ENCODE measurements around the gene KCTD20. TPM values are rescaled to one million over a fixed set of nuclear protein-coding genes. Genes with fewer than 3 reads are reported as not detected.

Gene KCTD20
- total RNA-seq, 1 experiment from 2014 or later: 32.4 TPM

DNA sequence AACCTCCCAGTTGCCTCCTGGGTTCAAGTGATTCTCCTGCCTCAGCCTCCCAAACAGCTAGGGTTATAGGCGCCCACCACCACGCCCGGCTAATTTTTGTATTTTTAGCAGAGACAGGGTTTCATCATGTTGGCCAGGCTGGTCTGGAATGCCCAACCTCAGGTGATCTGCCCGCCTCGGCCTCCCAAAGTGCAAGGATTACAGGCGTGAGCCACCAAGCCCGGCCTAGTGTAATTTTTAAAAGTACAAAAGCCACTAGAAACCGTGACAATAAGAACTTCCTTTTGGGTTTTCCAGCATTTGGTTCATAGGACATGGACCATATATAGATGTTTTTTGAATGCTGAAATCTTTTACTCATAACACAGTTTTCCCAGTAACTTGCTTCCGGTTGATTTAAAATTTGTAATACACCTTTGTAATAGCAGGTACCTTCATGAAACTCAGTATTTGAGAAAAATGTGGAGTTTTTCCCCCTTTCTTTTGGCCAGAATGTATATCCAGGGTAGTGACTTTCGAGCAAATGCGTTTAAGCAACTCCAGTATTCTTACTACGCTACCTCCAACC, 613 bp upstream of the KCTD20 start:
- Histone ChIP-seq H3K9me3 (no peaks in the 10 kb centered on the region), H3K4me3 (ENCODE audit: low read depth, low read length) (peak overlapping the region; percentile 82), H3K27me3 (replicated peaks; ENCODE audit: control insufficient read depth, insufficient read depth, low read length) (no peaks in the 10 kb centered on the region), H3K4me1 (peaks cover 32% of the 10 kb centered on the region), H3K36me3 (ENCODE audit: control insufficient read depth, insufficient read depth, low read length) (no peaks in the 10 kb centered on the region)
- Mint-ChIP-seq H3K27me3 (ENCODE audit: insufficient read depth, unreplicated experiment) (no peaks in the 10 kb centered on the region), H3K27ac (ENCODE audit: unreplicated experiment) (peak overlapping the region; percentile 90), H3K4me3 (ENCODE audit: unreplicated experiment) (peak overlapping the region; percentile 86), H3K36me3 (ENCODE audit: insufficient read depth, unreplicated experiment) (no peaks in the 10 kb centered on the region), H3K4me1 (ENCODE audit: low read depth, unreplicated experiment) (peaks cover 8% of the 10 kb centered on the region), H3K9me3 (ENCODE audit: unreplicated experiment) (no peaks in the 10 kb centered on the region)
- DNase-seq: no peak
- intact Hi-C loops (cut with micrococcal nuclease; ENCODE audit: unreplicated experiment): loop anchor here (1.0 to 5.0 kb wide), 2 partner anchors 19 to 150 kb away; partner anchors contain the start of gene SRSF3
- TSS peak; percentile 94 for BruUV-seq (replicated peaks)
- ChIA-PET CTCF (no interaction called here), POLR2A (interaction anchor here (0.6 to 1.3 kb wide), 3 partner anchors 12 to 54 kb away, joined by 3 to 16 read pairs (median 5); no protein-coding TSS in a partner anchor)
- TF ChIP-seq, protein P1, sequence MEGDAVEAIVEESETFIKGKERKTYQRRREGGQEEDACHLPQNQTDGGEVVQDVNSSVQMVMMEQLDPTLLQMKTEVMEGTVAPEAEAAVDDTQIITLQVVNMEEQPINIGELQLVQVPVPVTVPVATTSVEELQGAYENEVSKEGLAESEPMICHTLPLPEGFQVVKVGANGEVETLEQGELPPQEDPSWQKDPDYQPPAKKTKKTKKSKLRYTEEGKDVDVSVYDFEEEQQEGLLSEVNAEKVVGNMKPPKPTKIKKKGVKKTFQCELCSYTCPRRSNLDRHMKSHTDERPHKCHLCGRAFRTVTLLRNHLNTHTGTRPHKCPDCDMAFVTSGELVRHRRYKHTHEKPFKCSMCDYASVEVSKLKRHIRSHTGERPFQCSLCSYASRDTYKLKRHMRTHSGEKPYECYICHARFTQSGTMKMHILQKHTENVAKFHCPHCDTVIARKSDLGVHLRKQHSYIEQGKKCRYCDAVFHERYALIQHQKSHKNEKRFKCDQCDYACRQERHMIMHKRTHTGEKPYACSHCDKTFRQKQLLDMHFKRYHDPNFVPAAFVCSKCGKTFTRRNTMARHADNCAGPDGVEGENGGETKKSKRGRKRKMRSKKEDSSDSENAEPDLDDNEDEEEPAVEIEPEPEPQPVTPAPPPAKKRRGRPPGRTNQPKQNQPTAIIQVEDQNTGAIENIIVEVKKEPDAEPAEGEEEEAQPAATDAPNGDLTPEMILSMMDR (IDR thresholded peaks at IDR 0.05; ENCODE audit: insufficient read depth in 1 of 2, low read depth in 1 of 2, low read length in 1 of 2, severe bottlenecking in 1 of 2, unreplicated experiment in 1 of 2): no peak

DNA sequence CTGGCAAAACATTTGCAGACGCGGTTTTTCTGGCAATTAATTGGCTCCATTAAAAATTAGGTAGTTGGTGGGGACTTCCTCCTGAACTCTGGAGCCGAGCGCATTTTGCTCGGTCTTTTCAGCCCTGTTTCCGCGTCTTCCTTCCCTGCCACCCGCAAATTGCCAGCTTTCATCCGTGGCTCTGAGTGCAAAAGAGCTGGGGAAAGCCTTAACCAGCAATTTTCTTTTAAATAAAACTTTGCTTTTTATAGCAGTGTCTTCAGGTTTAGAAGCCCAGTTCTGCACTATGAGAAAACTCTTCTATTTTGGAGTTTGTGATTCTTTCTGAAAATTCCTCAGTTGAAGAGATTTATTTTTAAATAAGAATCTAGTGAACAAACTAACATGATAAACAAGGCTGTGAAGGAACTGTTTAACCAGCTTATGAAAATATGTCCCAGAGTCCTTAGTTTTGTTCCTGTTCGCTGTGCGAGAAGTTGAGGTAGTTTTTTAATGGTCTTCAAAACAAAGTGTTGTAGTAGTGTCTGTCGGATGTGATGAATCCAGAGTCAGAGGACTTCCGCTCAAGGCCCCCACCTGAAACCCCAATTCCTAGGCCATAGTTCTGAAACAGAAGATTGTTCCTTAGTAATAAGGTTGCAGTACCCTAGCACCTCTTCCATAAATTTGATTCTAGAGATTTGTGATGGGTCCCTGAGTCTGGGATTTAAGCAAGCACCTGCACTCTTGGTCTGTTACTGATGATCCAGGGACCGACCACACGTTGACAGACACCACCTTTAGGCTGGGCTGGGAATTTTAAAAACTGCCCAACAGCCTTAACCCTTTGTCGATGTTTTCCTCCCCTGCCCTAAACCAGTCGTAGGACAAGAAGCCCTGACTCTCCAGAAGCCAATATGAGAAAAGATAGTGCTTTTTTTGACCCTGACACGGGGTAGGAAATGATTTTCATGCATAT, 950 bp downstream of the KCTD20 start:
- BruUV-seq (replicated peaks): TSS peak; percentile 44
- H3K4me1 Mint-ChIP-seq (ENCODE audit: low read depth, unreplicated experiment): peaks cover 8% of the 10 kb centered on the region
- H3K4me3 ChIP-seq (ENCODE audit: low read depth, low read length): peak overlapping the region; percentile 82
- 0 out of 2 replicates have a peak, but pooled peaks cover 1% of the 10 kb centered on the region for H3K36me3 ChIP-seq (ENCODE audit: control insufficient read depth, insufficient read depth, low read length)
- ChIA-PET POLR2A (interaction anchor here (1.0 kb wide), 2 partner anchors 9 to 20 kb away, joined by 4 to 8 read pairs; no protein-coding TSS in a partner anchor), CTCF (interaction anchor here (1.1 to 1.6 kb wide), 2 partner anchors 20 to 22 kb away, joined by 4 to 6 read pairs; no protein-coding TSS in a partner anchor)
- DNase-seq: peak; percentile 50 to 55
- intact Hi-C loops (cut with micrococcal nuclease; ENCODE audit: unreplicated experiment): loop anchor here (5.0 kb wide), 1 partner anchor 149 kb away; the partner anchor contains the start of gene SRSF3
- H3K9me3 ChIP-seq: no peaks in the 10 kb centered on the region
- H3K27ac Mint-ChIP-seq (ENCODE audit: unreplicated experiment): peak overlapping the region; percentile 90
- H3K4me3 Mint-ChIP-seq (ENCODE audit: unreplicated experiment): peak overlapping the region; percentile 86
- peaks cover 32% of the 10 kb centered on the region for H3K4me1 ChIP-seq
- H3K36me3 Mint-ChIP-seq (ENCODE audit: insufficient read depth, unreplicated experiment): peaks cover 2% of the 10 kb centered on the region
- H3K27me3 ChIP-seq (replicated peaks; ENCODE audit: control insufficient read depth, insufficient read depth, low read length): no peaks in the 10 kb centered on the region
- TF ChIP-seq, protein P1 (IDR thresholded peaks at IDR 0.05; ENCODE audit: insufficient read depth in 1 of 2, low read depth in 1 of 2, low read length in 1 of 2, severe bottlenecking in 1 of 2, unreplicated experiment in 1 of 2): peak; percentile 47 to 64
- no peaks in the 10 kb centered on the region for H3K9me3 Mint-ChIP-seq (ENCODE audit: unreplicated experiment)
- H3K27me3 Mint-ChIP-seq (ENCODE audit: insufficient read depth, unreplicated experiment): no peaks in the 10 kb centered on the region

DNA sequence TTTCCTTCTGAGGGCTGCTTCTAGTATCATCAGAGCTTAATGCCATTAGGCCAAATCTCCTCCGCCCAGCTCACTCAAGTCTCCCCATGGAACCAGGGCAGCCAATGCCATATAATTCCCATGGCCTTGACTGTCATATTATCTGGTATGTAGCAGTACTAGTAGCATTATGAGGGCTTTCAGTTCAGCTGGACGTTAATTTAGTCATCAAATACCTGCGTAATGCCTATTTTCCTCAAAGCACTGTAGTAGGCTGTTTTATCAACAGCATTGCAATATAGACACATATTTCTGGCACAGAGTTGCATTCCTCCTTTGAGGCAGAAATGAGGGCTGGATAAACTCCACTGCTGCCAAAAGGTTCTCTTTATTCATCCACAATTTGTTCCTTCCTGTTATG, 1.7 kb downstream of the KCTD20 start:
- no TSS peak for BruUV-seq (replicated peaks)
- H3K27me3 Mint-ChIP-seq (ENCODE audit: insufficient read depth, unreplicated experiment): no peaks in the 10 kb centered on the region
- DNase-seq: no peak
- peak overlapping the region; percentile 0; the same call in 1 of the 2 replicates for H3K4me3 ChIP-seq (ENCODE audit: low read depth, low read length)
- H3K27ac Mint-ChIP-seq (ENCODE audit: unreplicated experiment): peak overlapping the region; percentile 90
- peaks cover 32% of the 10 kb centered on the region for H3K4me1 ChIP-seq
- no peaks in the 10 kb centered on the region for H3K27me3 ChIP-seq (replicated peaks; ENCODE audit: control insufficient read depth, insufficient read depth, low read length)
- TF ChIP-seq, protein P1 (IDR thresholded peaks at IDR 0.05; ENCODE audit: insufficient read depth in 1 of 2, low read depth in 1 of 2, low read length in 1 of 2, severe bottlenecking in 1 of 2, unreplicated experiment in 1 of 2): no peak
- H3K4me3 Mint-ChIP-seq (ENCODE audit: unreplicated experiment): peak overlapping the region; percentile 86
- H3K9me3 ChIP-seq: no peaks in the 10 kb centered on the region
- POLR2A ChIA-PET: no interaction called here
- H3K36me3 ChIP-seq (ENCODE audit: control insufficient read depth, insufficient read depth, low read length): 0 out of 2 replicates have a peak, but pooled peaks cover 1% of the 10 kb centered on the region
- CTCF ChIA-PET: interaction anchor here (0.7 to 1.6 kb wide), 3 partner anchors 21 to 23 kb away, joined by 4 to 6 read pairs (median 4); no protein-coding TSS in a partner anchor
- intact Hi-C loops (cut with micrococcal nuclease; ENCODE audit: unreplicated experiment): loop anchor here (5.0 kb wide), 1 partner anchor 148 kb away; the partner anchor contains the start of gene SRSF3
- H3K4me1 Mint-ChIP-seq (ENCODE audit: low read depth, unreplicated experiment): peaks cover 8% of the 10 kb centered on the region
- no peaks in the 10 kb centered on the region for H3K9me3 Mint-ChIP-seq (ENCODE audit: unreplicated experiment)
- H3K36me3 Mint-ChIP-seq (ENCODE audit: insufficient read depth, unreplicated experiment): peaks cover 9% of the 10 kb centered on the region

Measured in Caco-2 (cell line).